ENCODE data around the gene DNMT3A.

The DNMT3A gene

GRCh38 chr2:25373269-25373981 lies 31.7 kb upstream of the DNMT3A start:
- DNase-seq (ENCODE audit: low read depth): no peak
- no peak overlapping the region for H3K4me3 ChIP-seq (ENCODE audit: low read length)
- TF ChIP-seq CTCF (conservative IDR thresholded peaks at IDR 0.05; ENCODE audit: low read length): no peak

- DNase-seq (ENCODE audit: low read depth): no peak
- no peak overlapping the region for H3K4me3 ChIP-seq (ENCODE audit: low read length)
- TF ChIP-seq CTCF (conservative IDR thresholded peaks at IDR 0.05; ENCODE audit: low read length): no peak
These were observed 30.9 kb upstream of the DNMT3A start for GRCh38 chr2:25372405-25373268.

- DNase-seq (ENCODE audit: low read depth): no peak
- no peak overlapping the region for H3K4me3 ChIP-seq (ENCODE audit: low read length)
- no peak for TF ChIP-seq CTCF (conservative IDR thresholded peaks at IDR 0.05; ENCODE audit: low read length)
These were observed 29.8 kb upstream of the DNMT3A start for GRCh38 chr2:25371253-25372241.

- TF ChIP-seq CTCF (conservative IDR thresholded peaks at IDR 0.05; ENCODE audit: low read length): no peak
- DNase-seq (ENCODE audit: low read depth): no peak
- H3K4me3 ChIP-seq (ENCODE audit: low read length): no peak overlapping the region
These were observed 28.2 kb upstream of the DNMT3A start for GRCh38 chr2:25369876-25370275.

- TF ChIP-seq CTCF (conservative IDR thresholded peaks at IDR 0.05; ENCODE audit: low read length): no peak
- H3K4me3 ChIP-seq (ENCODE audit: low read length): no peak overlapping the region
- DNase-seq (ENCODE audit: low read depth): no peak
These were observed 27.7 kb upstream of the DNMT3A start for GRCh38 chr2:25369439-25369838.

- DNase-seq (ENCODE audit: low read depth): peak; percentile 61
- no peak for TF ChIP-seq CTCF (conservative IDR thresholded peaks at IDR 0.05; ENCODE audit: low read length)
- H3K4me3 ChIP-seq (ENCODE audit: low read length): no peak overlapping the region
These were observed 26.9 kb upstream of the DNMT3A start for GRCh38 chr2:25368660-25369059.
